WERI-Rb-1 (cell line): ENCODE results near the gene NAV2.

Source experiments
- DNase-seq: peaks from one replicate; pipeline ENCODE4 v3.0.0-alpha.2; 2020
- H3K27ac ChIP-seq: fragments of 250-450 bp; sonication (Bioruptor Pico); 2 replicates; pipeline ENCODE4 v1.5.1; 2020; ENCODE audit warnings: mild to moderate bottlenecking, moderate library complexity
- H3K27me3 ChIP-seq: fragments of 250-450 bp; sonication (Bioruptor Pico); 2 replicates; pipeline ENCODE4 v1.5.1; 2021; ENCODE audit warnings: mild to moderate bottlenecking, low read depth, moderate library complexity; ENCODE audit not compliant: insufficient read depth, severe bottlenecking
- H3K36me3 ChIP-seq: fragments of 250-450 bp; sonication (Bioruptor Pico); 2 replicates; pipeline ENCODE4 v1.5.1; 2020; ENCODE audit warnings: mild to moderate bottlenecking, moderate library complexity
- H3K4me3 ChIP-seq: 2 replicates; pipeline ENCODE4 v1.5.1; 2011; ENCODE audit warnings: low read depth, mild to moderate bottlenecking, control low read depth, low read length
- H3K9me3 ChIP-seq: fragments of 250-450 bp; sonication (Bioruptor Pico); 2 replicates; pipeline ENCODE4 v1.5.1; 2021; ENCODE audit warnings: mild to moderate bottlenecking, moderate library complexity; ENCODE audit not compliant: severe bottlenecking
- CTCF ChIP-seq: IDR thresholded peaks from 2 replicates; pipeline ENCODE4 v1.5.1; 2011; ENCODE audit warnings: low read depth, mild to moderate bottlenecking, control low read depth, inconsistent platforms, low read length

The NAV2 gene

GRCh38 chr11:19929147-19929546 lies 216.5 kb downstream of the NAV2 start:
- Histone ChIP-seq H3K27me3 (no peaks in the 10 kb centered on the region), H3K4me3 (no peak overlapping the region), H3K27ac (no peak overlapping the region), H3K36me3 (no peaks in the 10 kb centered on the region), H3K9me3 (no peaks in the 10 kb centered on the region)
- DNase-seq = no peak
- no peak for TF ChIP-seq CTCF

DNA sequence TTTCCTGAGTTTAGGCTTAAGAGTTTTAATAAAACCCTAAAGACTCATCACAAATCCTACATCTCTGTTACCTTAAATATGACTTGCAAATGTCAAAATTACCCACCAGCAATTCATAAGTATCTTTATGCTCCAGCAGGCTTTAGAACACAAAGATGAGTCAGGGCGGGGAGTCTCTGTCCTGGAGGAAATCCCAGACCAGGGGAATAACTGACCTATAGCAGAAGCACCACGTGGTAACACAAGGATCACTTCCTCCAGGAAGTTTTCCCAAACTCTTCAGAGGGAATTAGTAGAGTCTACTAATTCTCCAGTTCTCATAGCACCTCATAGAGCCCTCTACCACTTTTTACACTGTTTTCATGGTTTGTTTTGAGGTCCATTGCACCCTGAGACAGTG lies 217.0 kb downstream of the NAV2 start:
- Histone ChIP-seq H3K9me3 (no peaks in the 10 kb centered on the region), H3K36me3 (no peaks in the 10 kb centered on the region), H3K27me3 (no peaks in the 10 kb centered on the region), H3K27ac (no peak overlapping the region), H3K4me3 (no peak overlapping the region)
- no peak for DNase-seq
- no peak for TF ChIP-seq CTCF

DNA sequence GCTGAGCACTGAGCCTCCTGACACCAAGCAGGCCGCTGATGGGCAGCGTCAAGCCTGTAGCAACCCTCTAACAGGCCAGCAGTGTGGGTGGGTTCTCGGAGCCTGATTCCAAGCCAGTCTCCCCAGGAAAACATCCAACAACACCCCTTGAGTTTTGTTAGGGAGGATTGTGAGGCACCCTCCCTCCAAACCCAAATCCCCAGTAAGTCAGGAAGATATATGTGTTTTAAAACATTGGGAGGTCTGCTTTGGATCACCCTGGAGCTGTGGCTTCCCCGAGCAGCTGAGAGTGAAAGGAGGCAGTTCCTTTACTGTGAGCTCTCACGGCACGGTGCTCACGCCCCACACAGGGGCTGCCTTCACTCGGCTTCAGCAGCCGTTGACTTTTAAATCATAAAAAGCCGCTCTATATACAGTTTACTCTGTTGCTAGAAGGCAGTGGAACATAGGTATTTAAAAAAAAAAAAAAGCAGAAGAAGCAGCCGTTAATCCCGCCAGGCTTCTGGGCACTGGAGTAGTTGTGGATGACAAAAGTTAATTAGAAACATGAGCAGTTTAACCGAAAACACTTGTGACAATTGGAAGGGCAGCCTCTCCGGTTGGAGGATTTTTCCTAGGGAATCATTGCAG lies 218.6 kb downstream of the NAV2 start:
- no peak overlapping the region for H3K4me3 ChIP-seq
- H3K9me3 ChIP-seq = no peaks in the 10 kb centered on the region
- no peaks in the 10 kb centered on the region for H3K27me3 ChIP-seq
- no peak for DNase-seq
- H3K27ac ChIP-seq = no peak overlapping the region
- no peak for TF ChIP-seq CTCF
- H3K36me3 ChIP-seq = no peaks in the 10 kb centered on the region

GRCh38 chr11:19931771-19932369 lies 219.2 kb downstream of the NAV2 start:
- Histone ChIP-seq H3K36me3 (no peaks in the 10 kb centered on the region), H3K27me3 (no peaks in the 10 kb centered on the region), H3K4me3 (no peak overlapping the region), H3K9me3 (no peaks in the 10 kb centered on the region), H3K27ac (no peak overlapping the region)
- TF ChIP-seq CTCF = no peak
- no peak for DNase-seq

GRCh38 chr11:19933132-19933735 lies 220.6 kb downstream of the NAV2 start:
- no peaks in the 10 kb centered on the region for H3K36me3 ChIP-seq
- no peaks in the 10 kb centered on the region for H3K9me3 ChIP-seq
- no peaks in the 10 kb centered on the region for H3K27me3 ChIP-seq
- H3K4me3 ChIP-seq = no peak overlapping the region
- no peak for DNase-seq
- no peak overlapping the region for H3K27ac ChIP-seq
- TF ChIP-seq CTCF = no peak
